ENCODE data around the gene KIF1C.

The KIF1C gene

DNA sequence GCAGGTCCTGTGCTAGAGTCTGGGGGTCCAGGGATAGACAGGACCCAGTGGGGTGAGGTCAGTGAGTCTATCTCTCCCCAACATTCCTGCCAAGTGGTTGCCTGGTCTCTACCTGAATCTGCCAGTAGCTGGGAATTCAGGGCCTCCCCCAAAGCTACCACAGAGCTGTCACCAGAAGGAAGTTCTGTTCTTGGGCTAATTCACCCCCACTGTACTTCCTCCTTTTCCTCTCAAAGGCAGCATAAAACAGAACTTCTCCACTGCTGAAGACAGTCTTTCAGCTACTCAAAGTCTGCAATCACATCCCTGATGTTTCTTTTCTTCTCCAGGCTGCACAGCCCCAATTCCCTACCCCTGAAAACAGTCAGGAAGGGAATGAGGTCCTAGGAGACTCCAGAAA is 19.0 kb upstream of the KIF1C start:
- H3K36me3 Mint-ChIP-seq (ENCODE audit: low read depth) = peaks cover 32% of the 10 kb centered on the region
- H3K4me3 Mint-ChIP-seq = no peak overlapping the region
- H3K27me3 Mint-ChIP-seq (ENCODE audit: low read depth) = no peaks in the 10 kb centered on the region
- H3K4me1 Mint-ChIP-seq = peaks cover 10% of the 10 kb centered on the region
- H3K27ac Mint-ChIP-seq = no peak overlapping the region
- TF ChIP-seq, protein P1, sequence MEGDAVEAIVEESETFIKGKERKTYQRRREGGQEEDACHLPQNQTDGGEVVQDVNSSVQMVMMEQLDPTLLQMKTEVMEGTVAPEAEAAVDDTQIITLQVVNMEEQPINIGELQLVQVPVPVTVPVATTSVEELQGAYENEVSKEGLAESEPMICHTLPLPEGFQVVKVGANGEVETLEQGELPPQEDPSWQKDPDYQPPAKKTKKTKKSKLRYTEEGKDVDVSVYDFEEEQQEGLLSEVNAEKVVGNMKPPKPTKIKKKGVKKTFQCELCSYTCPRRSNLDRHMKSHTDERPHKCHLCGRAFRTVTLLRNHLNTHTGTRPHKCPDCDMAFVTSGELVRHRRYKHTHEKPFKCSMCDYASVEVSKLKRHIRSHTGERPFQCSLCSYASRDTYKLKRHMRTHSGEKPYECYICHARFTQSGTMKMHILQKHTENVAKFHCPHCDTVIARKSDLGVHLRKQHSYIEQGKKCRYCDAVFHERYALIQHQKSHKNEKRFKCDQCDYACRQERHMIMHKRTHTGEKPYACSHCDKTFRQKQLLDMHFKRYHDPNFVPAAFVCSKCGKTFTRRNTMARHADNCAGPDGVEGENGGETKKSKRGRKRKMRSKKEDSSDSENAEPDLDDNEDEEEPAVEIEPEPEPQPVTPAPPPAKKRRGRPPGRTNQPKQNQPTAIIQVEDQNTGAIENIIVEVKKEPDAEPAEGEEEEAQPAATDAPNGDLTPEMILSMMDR (IDR thresholded peaks at IDR 0.05; ENCODE audit: unreplicated experiment in 3 of 3) = no peak
- H3K9me3 Mint-ChIP-seq = no peaks in the 10 kb centered on the region

DNA sequence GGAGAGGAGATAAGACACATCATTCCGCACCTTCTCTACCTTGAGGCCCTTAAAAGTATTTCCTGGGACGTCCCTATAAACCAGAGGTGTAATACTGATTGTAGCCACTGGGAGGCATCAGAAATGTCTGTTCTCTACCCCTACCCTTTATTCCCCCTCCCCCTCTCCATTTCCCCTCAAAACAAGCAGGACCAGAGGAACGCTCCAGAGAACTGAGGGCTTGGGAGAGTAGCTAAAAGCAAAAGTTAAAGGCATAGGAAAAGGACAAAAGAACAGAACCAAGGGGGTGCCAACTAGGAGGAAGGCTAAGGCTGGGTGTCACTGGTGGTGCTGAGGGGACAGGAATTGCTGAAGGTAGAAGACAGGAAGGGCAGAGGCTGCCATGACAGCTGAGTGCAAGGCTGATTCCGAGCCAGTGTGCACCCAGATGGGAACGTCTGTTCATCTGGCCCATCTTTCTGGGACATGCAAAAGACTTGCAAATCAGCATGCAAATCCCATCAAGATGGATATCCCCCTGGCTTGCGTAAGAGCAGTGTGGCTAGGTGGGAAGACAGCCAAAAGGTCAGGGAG is 17.0 kb upstream of the KIF1C start:
- TF ChIP-seq, protein P1 (IDR thresholded peaks at IDR 0.05; ENCODE audit: unreplicated experiment in 3 of 3) = peak; percentile 66 to 78 (median 72)
- H3K4me1 Mint-ChIP-seq = peaks cover 11% of the 10 kb centered on the region
- no peaks in the 10 kb centered on the region for H3K9me3 Mint-ChIP-seq
- peak overlapping the region; percentile 14 to 63 (median 40) for H3K27ac Mint-ChIP-seq
- H3K4me3 Mint-ChIP-seq = no peak overlapping the region
- no peaks in the 10 kb centered on the region for H3K27me3 Mint-ChIP-seq (ENCODE audit: low read depth)
- H3K36me3 Mint-ChIP-seq (ENCODE audit: low read depth) = peaks cover 22% of the 10 kb centered on the region

DNA sequence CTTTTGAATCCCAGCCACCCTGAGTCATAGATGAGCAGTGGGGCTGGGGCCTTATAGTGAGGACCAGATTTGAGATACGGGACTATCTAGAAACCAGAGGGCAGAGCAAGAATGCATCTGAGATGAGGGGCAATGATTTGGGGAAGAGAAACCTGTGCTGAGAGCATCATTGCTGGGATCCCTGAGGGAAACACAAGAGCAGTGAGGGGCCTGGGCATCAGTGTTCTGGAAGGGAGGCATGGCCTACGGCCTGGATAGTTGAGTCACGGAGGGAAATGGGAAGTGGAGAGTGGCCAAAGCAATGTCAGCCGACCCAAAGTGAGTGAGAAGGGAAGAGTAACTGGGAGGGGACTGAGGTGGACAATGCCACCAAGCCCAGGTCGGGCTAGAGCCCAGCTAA is 15.4 kb upstream of the KIF1C start:
- H3K27me3 Mint-ChIP-seq (ENCODE audit: low read depth) = no peaks in the 10 kb centered on the region
- peak overlapping the region in 1 of 3 experiments; percentile 16 for H3K27ac Mint-ChIP-seq
- peaks cover 21% of the 10 kb centered on the region for H3K4me1 Mint-ChIP-seq
- H3K36me3 Mint-ChIP-seq (ENCODE audit: low read depth) = peaks cover 21% of the 10 kb centered on the region
- TF ChIP-seq, protein P1 (IDR thresholded peaks at IDR 0.05; ENCODE audit: unreplicated experiment in 3 of 3) = no peak
- H3K9me3 Mint-ChIP-seq = no peaks in the 10 kb centered on the region
- H3K4me3 Mint-ChIP-seq = peak overlapping the region in 2 of 3 experiments; percentile 41

DNA sequence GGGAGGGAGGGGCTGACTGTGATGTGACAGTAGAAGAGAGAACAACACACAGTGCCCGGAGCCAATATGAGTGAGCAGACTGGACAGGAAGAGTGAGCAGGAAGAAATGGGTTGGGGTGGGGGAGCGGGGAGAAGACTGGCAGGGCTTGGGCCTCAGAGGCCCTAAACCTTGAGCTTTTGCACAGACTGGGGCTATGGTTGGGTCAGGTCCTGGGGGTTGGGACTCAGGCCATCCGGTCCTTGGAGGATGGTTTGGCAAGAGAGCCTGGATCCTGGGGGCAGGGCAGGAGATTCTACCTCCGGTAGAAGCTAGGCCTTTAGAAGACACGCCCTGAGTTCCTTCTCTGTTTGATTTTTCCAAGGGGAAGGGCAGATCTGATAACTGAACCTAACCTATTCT is 11.3 kb upstream of the KIF1C start:
- peaks cover 34% of the 10 kb centered on the region for H3K4me1 Mint-ChIP-seq
- no peaks in the 10 kb centered on the region for H3K27me3 Mint-ChIP-seq (ENCODE audit: low read depth)
- peak overlapping the region; percentile 83 to 92 (median 88) for H3K4me3 Mint-ChIP-seq
- H3K36me3 Mint-ChIP-seq (ENCODE audit: low read depth) = peaks cover 9% of the 10 kb centered on the region
- no peaks in the 10 kb centered on the region for H3K9me3 Mint-ChIP-seq
- H3K27ac Mint-ChIP-seq = peak overlapping the region; percentile 4 to 75 (median 65)
- TF ChIP-seq, protein P1 (IDR thresholded peaks at IDR 0.05; ENCODE audit: unreplicated experiment in 3 of 3) = no peak

DNA sequence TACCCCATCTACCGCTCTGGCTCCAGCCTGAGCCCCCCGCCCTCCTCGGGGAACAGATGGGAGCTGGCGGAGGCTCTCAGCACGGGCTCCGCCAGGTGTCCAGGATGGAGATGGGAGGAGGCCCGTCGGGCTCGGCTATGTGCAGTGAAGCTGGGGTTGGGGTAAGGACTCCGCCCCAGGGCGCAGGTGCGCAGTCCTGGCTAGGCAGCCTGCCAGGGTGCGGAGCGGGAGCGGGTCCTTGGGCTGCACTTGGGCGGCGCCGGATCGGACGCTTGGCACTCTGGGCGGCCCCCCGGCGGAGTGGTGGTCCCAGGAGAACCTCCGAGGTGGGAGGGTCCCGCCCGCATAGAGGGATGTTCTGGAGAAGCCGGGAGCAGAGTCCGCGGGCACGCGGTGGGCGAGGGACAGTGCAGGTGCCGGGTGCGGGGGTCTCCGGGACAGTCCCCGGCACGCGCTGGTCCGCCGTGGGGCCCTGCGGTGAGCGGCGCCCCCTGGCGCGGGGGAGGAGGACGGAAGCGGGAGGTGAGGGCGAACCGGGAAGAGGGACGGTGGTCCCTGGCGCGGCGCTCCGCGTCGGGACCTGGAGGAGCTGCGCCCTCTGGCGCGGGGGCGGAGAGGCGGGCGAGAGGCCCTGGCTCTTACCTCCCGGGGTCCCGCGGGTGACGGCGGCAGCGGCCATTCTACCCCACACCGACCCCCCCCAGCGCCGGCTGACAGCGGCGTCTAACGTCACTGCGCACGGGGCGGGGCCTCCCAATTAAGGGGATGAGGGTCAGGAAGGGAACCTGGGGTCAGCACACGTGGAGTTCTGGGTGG is 10.6 kb upstream of the KIF1C start, which contains the start of gene CAMTA2:
Gene CAMTA2, minus strand, starts transcription at position 725 of the 816 bp plus-strand sequence. CDS start 1,453 bp downstream, outside the sequence.
- H3K4me1 Mint-ChIP-seq = peaks cover 34% of the 10 kb centered on the region
- no peaks in the 10 kb centered on the region for H3K27me3 Mint-ChIP-seq (ENCODE audit: low read depth)
- peaks cover 8% of the 10 kb centered on the region for H3K36me3 Mint-ChIP-seq (ENCODE audit: low read depth)
- H3K4me3 Mint-ChIP-seq = peak within 1 kb of the TSS; percentile 83 to 92 (median 88)
- no peaks in the 10 kb centered on the region for H3K9me3 Mint-ChIP-seq
- TF ChIP-seq, protein P1 (IDR thresholded peaks at IDR 0.05; ENCODE audit: unreplicated experiment in 3 of 3) = peak; percentile 58 to 78 (median 66)
- H3K27ac Mint-ChIP-seq = peak within 1 kb of the TSS; percentile 75 to 90 (median 83)

Data from nephron (organoid).